ENCODE data around the gene LRRC17.
"Not testable (repeated sequence)": the region's sequence is repeated elsewhere in the genome, so short reads cannot be mapped to it uniquely, and the experiment has no call there.

The LRRC17 gene

DNA sequence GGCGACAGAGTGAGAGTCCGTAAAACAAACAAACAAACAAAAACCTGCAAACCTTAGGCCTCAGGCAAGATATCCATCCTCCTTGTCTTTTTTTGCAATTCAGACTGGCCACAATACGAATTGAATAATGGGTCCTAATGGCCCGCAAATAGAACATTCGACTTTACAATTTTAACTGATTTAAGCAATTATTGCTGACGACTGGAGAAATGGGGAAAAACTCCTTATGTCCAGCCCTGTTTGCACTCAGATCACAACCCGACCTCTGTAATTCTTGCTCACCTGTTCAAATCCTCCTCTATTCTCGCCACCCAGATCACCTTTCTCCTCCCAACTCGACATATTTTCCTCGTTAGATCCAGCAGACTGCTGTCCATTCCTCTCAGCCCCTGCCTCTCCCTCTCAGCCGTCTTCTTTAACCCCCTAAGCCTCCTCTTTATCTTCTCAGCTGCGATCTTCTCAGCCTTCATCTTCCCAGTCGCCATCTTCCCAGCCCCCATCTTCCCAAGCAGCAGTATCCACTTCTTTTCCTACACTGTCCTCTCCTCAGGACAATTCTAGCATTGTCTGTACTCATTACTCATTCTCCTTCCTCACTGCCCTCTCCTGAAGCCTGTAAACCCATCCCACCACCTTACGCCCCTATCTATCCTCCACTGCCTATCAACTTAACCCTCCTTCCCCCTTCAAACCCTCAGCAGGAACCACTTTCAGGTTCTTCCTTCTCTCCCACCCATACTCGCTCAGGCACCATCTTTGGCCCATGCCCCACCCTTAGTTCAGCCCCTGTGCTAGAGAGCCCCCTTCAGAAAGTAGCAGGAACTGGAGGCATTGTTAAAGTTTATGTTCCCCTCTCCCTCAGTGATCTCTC, 61.8 kb downstream of the LRRC17 start:
- no peak overlapping the region for H3K4me3 ChIP-seq (ENCODE audit: low read depth, low read length)
- in situ Hi-C loops (cut with HindIII; ENCODE audit: low pct_ligation_motif_present, low sequenced_read_pairs) = no loop called here
- no peak overlapping the region for H3K27ac ChIP-seq
- TF ChIP-seq CTCF (IDR thresholded peaks at IDR 0.05; ENCODE audit: low read depth, low read length, missing control alignments) = no peak
- DNase-seq = no peak
- H3K36me3 ChIP-seq (replicated peaks) = no peaks in the 10 kb centered on the region
- no peaks in the 10 kb centered on the region for H3K27me3 ChIP-seq (replicated peaks)

DNA sequence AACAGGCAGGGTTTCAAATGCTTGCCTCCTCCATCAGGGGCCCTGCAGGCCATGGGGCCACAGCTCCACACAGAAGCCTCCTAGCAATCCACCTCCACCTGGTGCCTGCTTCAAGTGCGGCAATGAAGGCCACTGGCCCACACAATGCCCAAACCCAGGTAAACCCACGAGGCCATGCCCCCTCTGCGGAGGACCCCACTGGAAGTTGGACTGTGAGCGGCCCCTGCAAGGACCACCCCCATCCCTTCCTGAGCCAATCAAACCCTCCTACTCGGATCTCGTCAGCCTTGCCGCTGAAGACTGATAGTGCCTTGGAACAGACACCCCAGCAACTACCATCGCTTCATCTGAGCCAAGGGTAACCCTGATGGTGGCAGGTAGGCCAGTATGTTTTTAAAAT, 63.1 kb downstream of the LRRC17 start:
- no peak for TF ChIP-seq CTCF (IDR thresholded peaks at IDR 0.05; ENCODE audit: low read depth, low read length, missing control alignments)
- no peak for DNase-seq
- H3K36me3 ChIP-seq (replicated peaks) = no peaks in the 10 kb centered on the region
- no peak overlapping the region for H3K4me3 ChIP-seq (ENCODE audit: low read depth, low read length)
- no peaks in the 10 kb centered on the region for H3K27me3 ChIP-seq (replicated peaks)
- no peak overlapping the region for H3K27ac ChIP-seq
- in situ Hi-C loops (cut with HindIII; ENCODE audit: low pct_ligation_motif_present, low sequenced_read_pairs) = no loop called here

DNA sequence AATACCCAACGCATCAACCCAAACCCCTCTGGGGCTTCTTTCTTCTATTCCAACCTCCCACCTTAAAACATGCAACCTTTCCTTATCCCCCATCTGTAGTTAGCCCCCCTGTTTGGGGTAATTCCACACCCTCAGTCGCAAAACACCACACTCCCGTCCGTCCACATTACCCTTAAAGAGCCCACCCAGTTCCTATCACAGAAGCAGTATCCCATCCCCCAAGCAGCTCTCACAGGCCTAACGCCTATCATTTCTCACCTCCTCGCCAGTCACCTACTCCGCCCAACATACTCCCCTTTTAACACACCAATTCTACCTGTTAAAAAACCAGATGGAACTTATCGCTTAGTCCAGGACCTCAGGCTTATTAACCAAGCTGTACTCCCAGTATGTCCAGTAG, 63.7 kb downstream of the LRRC17 start:
- no peak for DNase-seq
- no peak overlapping the region for H3K27ac ChIP-seq
- TF ChIP-seq CTCF (IDR thresholded peaks at IDR 0.05; ENCODE audit: low read depth, low read length, missing control alignments) = no peak
- no peaks in the 10 kb centered on the region for H3K27me3 ChIP-seq (replicated peaks)
- in situ Hi-C loops (cut with HindIII; ENCODE audit: low pct_ligation_motif_present, low sequenced_read_pairs) = no loop called here
- no peaks in the 10 kb centered on the region for H3K36me3 ChIP-seq (replicated peaks)
- no peak overlapping the region for H3K4me3 ChIP-seq (ENCODE audit: low read depth, low read length)

DNA sequence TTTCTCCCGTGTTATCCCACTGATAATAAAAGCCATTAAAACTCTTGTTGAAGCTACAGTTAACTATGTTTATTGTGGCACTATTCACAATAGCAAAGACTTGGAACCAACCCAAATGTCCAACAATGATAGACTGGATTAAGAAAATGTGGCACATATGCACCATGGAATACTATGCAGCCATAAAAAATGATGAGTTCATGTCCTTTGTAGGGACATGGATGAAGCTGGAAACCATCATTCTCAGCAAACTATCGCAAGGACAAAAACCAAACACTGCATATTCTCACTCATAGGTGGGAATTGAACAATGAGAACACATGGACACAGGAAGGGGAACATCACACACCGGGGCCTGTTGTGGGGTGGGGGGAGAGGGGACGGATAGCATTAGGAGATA, 64.8 kb downstream of the LRRC17 start:
- DNase-seq; H3K27me3 ChIP-seq (replicated peaks); H3K36me3 ChIP-seq (replicated peaks); H3K4me3 ChIP-seq (ENCODE audit: low read depth, low read length); in situ Hi-C loops (cut with HindIII; ENCODE audit: low pct_ligation_motif_present, low sequenced_read_pairs); H3K27ac ChIP-seq: not testable (repeated sequence)

DNA sequence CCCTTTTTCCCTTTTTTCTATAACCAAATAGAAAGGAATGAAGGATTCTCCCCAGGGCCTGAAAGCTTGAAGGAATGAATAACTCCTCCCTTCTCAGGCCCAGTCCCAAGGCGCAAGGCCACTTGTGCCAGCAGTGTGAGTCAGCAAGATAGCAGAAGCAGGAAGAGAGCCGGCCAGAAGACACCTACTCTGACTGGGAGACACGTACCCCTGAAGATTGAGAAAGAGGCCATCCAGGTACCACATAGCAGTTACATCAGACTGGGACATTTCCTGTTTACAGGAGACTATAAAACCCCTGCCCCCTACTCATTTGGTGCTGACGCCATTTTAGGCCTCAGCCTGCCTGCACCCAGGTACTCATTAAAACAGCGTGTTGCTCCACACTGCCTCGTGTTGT, 65.5 kb downstream of the LRRC17 start:
- no peak for TF ChIP-seq CTCF (IDR thresholded peaks at IDR 0.05; ENCODE audit: low read depth, low read length, missing control alignments)
- H3K27ac ChIP-seq = peak overlapping the region; percentile 25

GRCh38 chr7:102979670-102980069, 66.9 kb downstream of the LRRC17 start:
- H3K27ac ChIP-seq = no peak overlapping the region
- TF ChIP-seq CTCF (IDR thresholded peaks at IDR 0.05; ENCODE audit: low read depth, low read length, missing control alignments) = no peak
- in situ Hi-C loops (cut with HindIII; ENCODE audit: low pct_ligation_motif_present, low sequenced_read_pairs) = no loop called here
- no peaks in the 10 kb centered on the region for H3K36me3 ChIP-seq (replicated peaks)
- no peaks in the 10 kb centered on the region for H3K27me3 ChIP-seq (replicated peaks)
- no peak overlapping the region for H3K4me3 ChIP-seq (ENCODE audit: low read depth, low read length)
- no peak for DNase-seq

More for the DNA sequence above, 65.5 kb downstream of the LRRC17 start:
- in situ Hi-C loops (cut with HindIII; ENCODE audit: low pct_ligation_motif_present, low sequenced_read_pairs) = no loop called here
- peak; percentile 84 for DNase-seq
- Histone ChIP-seq H3K27me3 (replicated peaks) (no peaks in the 10 kb centered on the region), H3K4me3 (ENCODE audit: low read depth, low read length) (no peak overlapping the region), H3K36me3 (replicated peaks) (no peaks in the 10 kb centered on the region)

All from brain microvascular endothelial cell (primary cell).